ENCODE data around the gene MAP2K5.

Gene MAP2K5

DNA sequence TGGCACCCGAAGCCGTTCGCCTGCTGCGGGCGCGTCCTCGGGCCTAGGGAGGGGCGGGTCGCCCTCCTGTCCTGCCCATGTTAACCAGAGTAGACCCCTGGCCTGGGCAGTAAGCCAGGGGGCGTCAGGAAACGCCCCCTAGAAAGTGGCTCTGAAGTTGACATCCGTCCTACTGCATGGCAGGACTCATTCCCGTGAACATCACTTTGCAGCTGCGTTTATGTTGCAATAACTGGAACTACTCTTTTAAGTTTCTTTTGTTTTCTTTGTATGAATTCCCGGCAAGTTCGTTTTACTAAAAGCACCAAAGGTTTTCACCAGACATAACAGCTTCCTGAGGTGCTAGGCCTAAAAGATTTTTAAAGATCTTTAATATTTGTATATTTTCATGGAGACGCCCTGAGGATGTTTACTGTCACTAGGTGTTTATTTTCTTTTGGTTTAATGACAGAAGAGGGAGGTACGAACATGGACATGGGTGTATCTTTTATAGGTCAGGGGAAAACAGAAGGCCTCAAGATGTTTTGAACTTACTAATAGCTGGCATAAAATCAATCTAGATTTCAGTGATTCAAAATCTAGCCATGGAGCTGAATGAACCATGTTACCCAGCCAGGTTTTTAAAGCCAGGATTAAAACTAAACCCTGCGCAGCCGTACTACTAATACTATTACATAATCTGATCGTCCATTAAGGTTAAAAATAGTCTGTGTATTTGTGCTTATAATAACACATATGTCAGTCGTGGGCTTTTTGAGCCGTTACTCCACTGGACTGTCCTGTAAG is 20.5 kb upstream of the MAP2K5 start:
- DNase-seq (ENCODE audit: low read depth in 2 of 2): no peak

DNA sequence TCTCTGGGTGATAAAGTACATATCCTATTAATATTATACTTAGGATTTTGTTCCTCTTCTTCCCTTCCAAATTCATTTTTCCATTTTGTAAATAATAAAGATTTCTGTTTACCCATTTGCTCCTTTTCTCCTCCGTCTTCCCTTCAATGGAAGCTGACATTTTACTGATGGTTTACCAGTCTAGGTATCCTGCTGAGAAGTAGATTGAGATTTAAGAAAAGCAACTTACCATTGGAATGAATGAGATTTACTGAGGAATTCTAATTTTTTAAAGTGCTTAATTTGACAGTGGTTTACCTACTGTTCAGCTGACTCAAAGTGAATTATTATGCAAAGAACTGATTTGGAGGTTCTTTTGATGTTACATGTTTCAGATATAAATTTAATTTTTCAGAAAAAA is 19.2 kb upstream of the MAP2K5 start:
- DNase-seq (ENCODE audit: low read depth in 2 of 2): no peak

DNA sequence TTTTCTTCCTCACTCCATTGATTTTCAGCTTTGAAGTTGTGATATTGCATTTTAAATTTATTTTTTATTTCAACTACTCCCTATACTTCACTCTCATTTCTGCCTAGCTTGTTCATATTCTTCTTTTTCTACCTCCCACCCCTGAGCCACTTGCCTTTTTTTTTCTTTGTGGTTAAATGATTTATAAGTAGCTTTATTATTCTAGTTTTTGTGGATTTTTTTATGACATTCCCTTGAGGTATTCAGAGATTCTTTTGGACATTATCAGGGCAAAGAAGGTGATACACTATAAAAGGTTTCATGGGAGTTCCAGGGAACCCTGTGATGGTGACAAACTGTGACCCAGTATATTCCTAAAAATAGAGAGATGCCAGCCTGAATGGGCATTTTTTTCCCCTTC is 18.3 kb upstream of the MAP2K5 start:
- DNase-seq (ENCODE audit: low read depth in 2 of 2): no peak

GRCh38 chr15:67528513-67528912 is 14.0 kb upstream of the MAP2K5 start:
- DNase-seq (ENCODE audit: low read depth in 2 of 2): no peak

- no peak for DNase-seq (ENCODE audit: low read depth in 2 of 2)
These were observed 11.1 kb upstream of the MAP2K5 start for GRCh38 chr15:67531379-67531914.

GRCh38 chr15:67533873-67534272 is 8.6 kb upstream of the MAP2K5 start:
- DNase-seq (ENCODE audit: low read depth in 2 of 2): no peak

GRCh38 chr15:67534360-67534759 is 8.1 kb upstream of the MAP2K5 start:
- no peak for DNase-seq (ENCODE audit: low read depth in 2 of 2)

- DNase-seq (ENCODE audit: low read depth in 2 of 2): no peak
These were observed 4.7 kb upstream of the MAP2K5 start for GRCh38 chr15:67537771-67538170.

- DNase-seq (ENCODE audit: low read depth in 2 of 2): no peak
These were observed 830 bp downstream of the MAP2K5 start for GRCh38 chr15:67543348-67543718.

- DNase-seq (ENCODE audit: low read depth in 2 of 2): no peak
These were observed 2.0 kb downstream of the MAP2K5 start for GRCh38 chr15:67544475-67544874.

- no peak for DNase-seq (ENCODE audit: low read depth in 2 of 2)
These were observed 3.4 kb downstream of the MAP2K5 start for GRCh38 chr15:67545864-67546263.

DNA sequence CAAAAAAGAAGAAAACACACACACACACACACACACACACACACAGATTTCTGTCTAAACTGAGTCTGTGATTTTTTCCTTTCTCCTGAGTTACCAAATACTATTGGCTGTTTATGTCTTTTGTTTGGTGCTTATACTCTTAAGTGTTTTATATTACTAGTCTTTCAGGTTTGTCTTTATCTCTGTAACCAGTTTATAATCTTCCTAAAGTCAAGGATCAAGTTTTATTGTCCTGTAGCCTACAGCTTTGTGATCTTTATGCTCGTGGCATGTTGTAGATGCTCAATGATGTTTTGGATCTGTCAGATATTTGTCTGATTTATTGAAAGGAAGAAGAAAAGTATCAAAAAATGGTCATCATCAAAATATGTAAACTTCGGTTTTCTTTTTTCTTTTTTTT is 4.6 kb downstream of the MAP2K5 start:
- no peak for DNase-seq (ENCODE audit: low read depth in 2 of 2)

- no peak for DNase-seq (ENCODE audit: low read depth in 2 of 2)
These were observed 5.3 kb downstream of the MAP2K5 start for GRCh38 chr15:67547836-67548235.

DNA sequence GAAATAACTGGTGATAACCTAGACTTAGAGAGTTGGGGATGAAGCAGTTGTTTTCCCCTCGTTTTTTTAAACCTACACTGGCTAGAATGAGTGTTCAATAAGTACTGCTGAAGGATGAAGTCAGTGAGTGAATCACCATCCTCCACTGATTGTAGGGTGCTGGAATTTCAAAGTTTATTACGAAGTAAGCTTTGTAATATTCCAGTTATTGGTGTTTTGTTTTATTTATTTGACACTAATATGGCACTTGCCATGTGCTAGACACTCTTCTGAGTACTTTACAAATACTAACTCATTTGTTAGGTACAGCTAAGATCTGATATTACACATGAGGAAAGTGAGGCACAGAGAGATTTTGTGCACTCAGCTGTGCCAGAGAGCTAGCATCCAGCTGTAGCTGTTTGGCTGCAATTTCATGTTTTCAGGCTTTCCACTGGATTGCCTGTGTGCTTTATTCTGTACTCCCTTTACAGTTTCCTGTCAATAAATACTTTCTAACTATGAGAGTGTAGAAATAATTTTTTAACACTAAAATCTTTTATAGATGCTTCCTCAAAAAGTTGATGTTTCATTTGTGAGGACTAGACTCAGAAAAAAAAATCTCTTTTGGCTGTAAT is 5.8 kb downstream of the MAP2K5 start:
- no peak for DNase-seq (ENCODE audit: low read depth in 2 of 2)

GRCh38 chr15:67548862-67549651 is 6.6 kb downstream of the MAP2K5 start:
- no peak for DNase-seq (ENCODE audit: low read depth in 2 of 2)

GRCh38 chr15:67549736-67550135 is 7.2 kb downstream of the MAP2K5 start:
- no peak for DNase-seq (ENCODE audit: low read depth in 2 of 2)

GRCh38 chr15:67550522-67550921 is 8.0 kb downstream of the MAP2K5 start:
- no peak for DNase-seq (ENCODE audit: low read depth in 2 of 2)

DNA sequence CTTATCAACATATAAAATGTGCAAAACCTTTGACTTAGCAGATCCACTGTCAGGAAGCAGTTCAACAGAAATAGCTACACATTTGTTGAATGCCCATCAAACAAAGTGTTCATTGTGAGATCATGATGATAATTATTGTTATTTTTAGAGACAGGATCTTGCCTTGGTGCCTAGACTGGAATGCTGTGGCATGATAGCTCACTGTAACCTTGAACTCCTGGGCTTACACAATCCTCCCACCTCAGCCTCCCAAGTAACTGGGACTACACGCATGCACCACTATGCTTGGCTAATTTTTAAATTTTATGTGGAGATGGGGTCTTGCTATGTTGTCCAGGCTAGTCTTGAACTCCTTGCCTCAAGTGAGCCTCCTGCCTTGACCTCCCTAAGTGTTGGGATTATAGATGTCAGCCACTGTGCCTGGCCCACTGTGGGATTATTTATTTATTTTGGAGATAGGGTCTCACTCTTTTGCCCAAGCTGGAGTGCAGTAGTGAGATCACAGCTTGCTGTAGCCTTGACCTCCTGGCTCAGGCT is 8.8 kb downstream of the MAP2K5 start:
- no peak for DNase-seq (ENCODE audit: low read depth in 2 of 2)

DNA sequence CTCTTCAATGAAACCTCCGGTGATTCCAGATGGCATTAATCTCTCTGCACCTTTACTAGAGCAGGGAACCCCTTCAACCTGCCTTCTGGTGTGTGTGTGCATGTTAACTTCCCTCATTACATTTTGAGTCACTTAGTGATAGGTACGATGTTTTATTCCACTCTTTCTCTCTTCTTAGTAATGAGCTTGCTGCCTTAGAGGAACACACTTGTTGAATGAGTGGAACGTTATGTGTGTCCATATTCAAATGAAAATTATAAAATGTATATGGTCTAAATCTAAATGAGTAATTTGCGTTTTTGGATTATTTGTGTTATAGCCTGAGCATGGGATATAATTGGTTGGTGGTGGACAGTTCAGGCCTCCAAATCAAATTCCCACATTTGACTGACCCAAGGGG is 12.1 kb downstream of the MAP2K5 start:
- DNase-seq (ENCODE audit: low read depth in 2 of 2): no peak

- no peak for DNase-seq (ENCODE audit: low read depth in 2 of 2)
These were observed 14.6 kb downstream of the MAP2K5 start for GRCh38 chr15:67556976-67557570.

- DNase-seq (ENCODE audit: low read depth in 2 of 2): no peak
These were observed 16.0 kb downstream of the MAP2K5 start for GRCh38 chr15:67558502-67558901.

DNA sequence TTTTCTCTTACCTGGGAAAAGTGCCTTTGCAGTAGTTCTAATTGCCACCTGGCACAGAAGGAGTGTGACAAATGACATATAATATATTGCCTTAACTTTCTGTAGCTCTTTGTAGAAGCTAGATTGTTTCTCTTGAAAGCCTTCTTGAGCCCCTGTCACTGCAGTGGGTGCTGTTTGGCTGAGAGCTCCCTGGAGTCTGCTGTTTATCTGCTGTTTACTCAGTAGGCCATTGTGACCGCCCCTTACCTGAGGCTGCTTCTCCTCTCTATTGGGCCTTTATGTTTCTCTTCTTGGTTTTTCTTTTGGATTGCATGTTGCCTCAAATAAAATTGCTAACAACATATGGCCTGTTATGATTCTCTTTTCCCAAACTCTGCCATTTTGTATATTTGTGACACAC is 16.7 kb downstream of the MAP2K5 start:
- DNase-seq (ENCODE audit: low read depth in 2 of 2): no peak

Measured in activated CD8-positive, alpha-beta memory T cell treated with anti-CD3 and anti-CD28 coated beads for 4 hours (primary cell).